Lung (tissue), 12 donors: ENCODE data around the gene TGFB1I1. TPM values are rescaled to one million over a fixed set of nuclear protein-coding genes. Genes with fewer than 3 reads are reported as not detected.

Experiments used
- ATAC-seq: fragments of 200-7000 bp; cut with Tn5 transposase; one replicate; pipeline ENCODE4 v1.9.1; 2020; ENCODE audit warnings: moderate number of reproducible peaks; ENCODE audit not compliant: insufficient read depth, low FRiP score
- DNase-seq, 3 donors: peaks; one replicate each; pipeline ENCODE4 v3.0.0-alpha.2; 2013 to 2017
- H3K27ac ChIP-seq, 2 donors: one replicate each; pipeline ENCODE4 v1.5.1; 2013; ENCODE audit warnings: mild to moderate bottlenecking in 2 of 2, moderate library complexity in 2 of 2, control low read depth in 1 of 2, inconsistent platforms in 1 of 2, low read depth in 1 of 2, low read length in 1 of 2
- H3K27me3 ChIP-seq, 3 donors: one replicate each; pipeline ENCODE4 v1.5.1; 2013; ENCODE audit warnings: low read length in 2 of 3; ENCODE audit not compliant: control insufficient read depth in 3 of 3, insufficient read depth in 3 of 3
- H3K36me3 ChIP-seq, 4 donors: one replicate each; pipeline ENCODE4 v1.5.1; 2013; ENCODE audit warnings: low read length in 4 of 4, mild to moderate bottlenecking in 1 of 4, moderate library complexity in 1 of 4; ENCODE audit not compliant: control insufficient read depth in 4 of 4, insufficient read depth in 4 of 4
- H3K4me1 ChIP-seq, 5 donors: one replicate each; pipeline ENCODE4 v1.5.1; 2013; ENCODE audit warnings: low read length in 5 of 5, mild to moderate bottlenecking in 2 of 5, moderate library complexity in 1 of 5; ENCODE audit not compliant: control insufficient read depth in 5 of 5, insufficient read depth in 5 of 5
- H3K4me3 ChIP-seq: one replicate; pipeline ENCODE4 v1.5.1; 2013; ENCODE audit warnings: mild to moderate bottlenecking, control low read depth, moderate library complexity
- H3K9ac ChIP-seq, 2 donors: one replicate each; pipeline ENCODE4 v1.5.1; 2013; ENCODE audit warnings: low read length in 2 of 2, control low read depth in 1 of 2; ENCODE audit not compliant: insufficient read depth in 1 of 2
- H3K9me3 ChIP-seq, 4 donors: one replicate each; pipeline ENCODE4 v1.5.1; 2013; ENCODE audit warnings: low read length in 3 of 4, mild to moderate bottlenecking in 1 of 4, moderate library complexity in 1 of 4; ENCODE audit not compliant: control insufficient read depth in 4 of 4, insufficient read depth in 3 of 4
- WGBS, 2 donors: extraction: QIAGEN DNeasy Blood & Tissue Kit; methylation state at CpG; one replicate each; pipeline ENCODE4 v1.1.7; 2013; 5-methylcytosine and 5-hydroxymethylcytosine counted together
- polyA plus RNA-seq, 2 donors: library from polyadenylated mRNA; stranded (reverse); fragments of 200-250 nt; gene quantifications; one replicate each; pipeline ENCODE4 v1.2.1, GENCODE V29; 2013
- total RNA-seq, 2 donors: library from RNA; depleted of rRNA in 1 of 2; stranded (reverse); fragments of >200 nt in 1 of 2; gene quantifications; one replicate each; pipeline ENCODE4 v1.2.1, GENCODE V29; 2014 to 2021
- TF ChIP-seq, protein P1 (sequence below): IDR thresholded peaks from 2 replicates; pipeline ENCODE4 v1.5.1; 2012; ENCODE audit warnings: mild to moderate bottlenecking; ENCODE audit errors: control extremely low read depth, extremely low read depth
- donor health status: control.
- donor health status: control.
- donor health status: Bipolar disorder and iron deficiency.
- donor health status: healthy.
- donor health status: DM: yes; HTN: yes; CAD: no.

Gene TGFB1I1
- total and polyA plus RNA-seq, 4 donors, result 25.1 to 58.9 (median 37.6) TPM

DNA sequence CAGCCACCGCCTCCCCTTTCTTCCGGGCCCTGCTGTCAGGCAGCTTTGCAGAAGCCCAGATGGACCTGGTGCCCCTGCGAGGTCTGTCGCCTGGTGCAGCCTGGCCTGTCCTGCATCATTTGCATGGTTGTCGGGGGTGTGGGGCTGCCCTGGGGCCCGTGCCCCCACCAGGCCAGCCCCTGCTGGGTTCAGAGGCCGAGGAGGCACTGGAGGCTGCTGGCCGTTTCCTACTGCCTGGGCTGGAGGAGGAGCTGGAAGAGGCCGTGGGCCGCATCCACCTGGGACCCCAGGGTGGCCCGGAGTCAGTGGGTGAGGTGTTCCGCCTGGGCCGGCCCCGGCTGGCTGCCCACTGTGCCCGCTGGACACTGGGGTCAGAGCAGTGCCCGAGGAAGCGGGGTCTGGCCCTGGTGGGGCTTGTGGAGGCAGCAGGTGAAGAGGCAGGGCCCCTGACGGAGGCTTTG, 5.5 kb upstream of the TGFB1I1 start:
- ATAC-seq, result no peak
- H3K9ac ChIP-seq, result no peak overlapping the region
- H3K4me3 ChIP-seq, result no peak overlapping the region
- TF ChIP-seq, protein P1, sequence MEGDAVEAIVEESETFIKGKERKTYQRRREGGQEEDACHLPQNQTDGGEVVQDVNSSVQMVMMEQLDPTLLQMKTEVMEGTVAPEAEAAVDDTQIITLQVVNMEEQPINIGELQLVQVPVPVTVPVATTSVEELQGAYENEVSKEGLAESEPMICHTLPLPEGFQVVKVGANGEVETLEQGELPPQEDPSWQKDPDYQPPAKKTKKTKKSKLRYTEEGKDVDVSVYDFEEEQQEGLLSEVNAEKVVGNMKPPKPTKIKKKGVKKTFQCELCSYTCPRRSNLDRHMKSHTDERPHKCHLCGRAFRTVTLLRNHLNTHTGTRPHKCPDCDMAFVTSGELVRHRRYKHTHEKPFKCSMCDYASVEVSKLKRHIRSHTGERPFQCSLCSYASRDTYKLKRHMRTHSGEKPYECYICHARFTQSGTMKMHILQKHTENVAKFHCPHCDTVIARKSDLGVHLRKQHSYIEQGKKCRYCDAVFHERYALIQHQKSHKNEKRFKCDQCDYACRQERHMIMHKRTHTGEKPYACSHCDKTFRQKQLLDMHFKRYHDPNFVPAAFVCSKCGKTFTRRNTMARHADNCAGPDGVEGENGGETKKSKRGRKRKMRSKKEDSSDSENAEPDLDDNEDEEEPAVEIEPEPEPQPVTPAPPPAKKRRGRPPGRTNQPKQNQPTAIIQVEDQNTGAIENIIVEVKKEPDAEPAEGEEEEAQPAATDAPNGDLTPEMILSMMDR, result no peak
- no peak overlapping the region for H3K27ac ChIP-seq
- H3K27me3 ChIP-seq, result no peaks in the 10 kb centered on the region
- WGBS, 2 donors, result 86 to 96% methylated on average over 18 of the region's 18 CpGs
- peaks cover 3 to 39% (median 9%) of the 10 kb centered on the region in 4 donors for H3K36me3 ChIP-seq
- DNase-seq, result no peak
- peaks cover 0 to 8% (median 5%) of the 10 kb centered on the region in 5 donors for H3K4me1 ChIP-seq
- H3K9me3 ChIP-seq, result no peaks in the 10 kb centered on the region

DNA sequence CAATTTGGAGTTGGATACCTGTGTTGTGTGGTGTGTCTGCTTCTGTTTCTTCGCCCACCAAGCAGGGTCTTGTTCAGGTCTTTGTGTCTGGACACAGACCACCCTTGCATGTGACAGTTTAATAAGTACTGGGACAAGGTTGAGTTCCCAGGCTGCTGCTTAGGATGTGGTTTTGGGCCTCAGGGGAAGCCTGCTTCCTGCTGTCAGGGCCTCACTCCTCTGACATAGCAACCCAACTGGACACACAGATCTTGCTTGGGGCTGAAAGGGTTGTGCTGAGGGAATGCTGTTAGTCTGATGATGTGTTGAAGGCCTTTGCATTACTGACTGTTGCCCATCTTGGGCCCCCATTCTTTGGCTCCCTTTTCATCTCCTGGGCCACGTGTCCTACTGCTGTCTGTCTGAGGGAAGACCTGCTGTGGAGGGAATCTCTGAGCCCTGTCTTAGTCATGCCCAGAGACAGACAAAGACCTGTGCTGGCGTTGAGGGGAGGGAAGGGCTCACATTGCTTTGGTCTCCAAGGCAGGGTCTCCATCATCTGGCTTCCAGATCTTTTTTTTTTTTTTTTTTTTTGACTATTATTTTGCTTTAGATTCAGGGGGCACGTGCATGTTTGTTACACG, 4.7 kb upstream of the TGFB1I1 start:
- WGBS, 2 donors, result 64 to 85% methylated on average over 5 of the region's 5 CpGs

DNA sequence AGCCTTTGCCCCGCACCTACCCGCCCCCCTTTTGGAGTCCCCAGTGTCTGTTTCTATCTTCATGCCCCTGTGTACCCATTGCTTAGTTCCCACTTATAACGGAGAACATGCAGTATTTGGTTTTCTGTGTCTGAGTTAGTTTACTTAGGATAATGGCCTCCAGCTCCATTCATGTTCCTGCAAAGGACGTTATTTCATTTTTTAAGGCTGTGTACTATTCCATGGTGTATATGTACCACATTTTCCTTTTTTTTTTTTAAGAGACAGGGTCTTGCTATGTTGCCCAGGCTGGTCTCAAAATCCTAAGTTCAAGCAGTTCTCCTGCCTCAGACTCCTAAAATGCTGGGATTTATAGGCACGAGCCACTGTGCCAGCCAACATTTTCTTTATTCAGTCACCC, 4.1 kb upstream of the TGFB1I1 start:
- H3K4me3 ChIP-seq, result no peak overlapping the region
- peaks cover 3 to 30% (median 8%) of the 10 kb centered on the region in 4 donors for H3K36me3 ChIP-seq
- no peak overlapping the region for H3K27ac ChIP-seq
- WGBS, 2 donors, result 88 to 93% methylated on average over 5 of the region's 5 CpGs
- H3K9ac ChIP-seq, result no peak overlapping the region
- ATAC-seq (no peak), DNase-seq (no peak)
- TF ChIP-seq, protein P1, result no peak
- H3K27me3 ChIP-seq, result no peaks in the 10 kb centered on the region
- H3K4me1 ChIP-seq, result peaks cover 0 to 15% (median 5%) of the 10 kb centered on the region in 5 donors
- no peaks in the 10 kb centered on the region for H3K9me3 ChIP-seq

More for the DNA sequence above, 4.7 kb upstream of the TGFB1I1 start:
- Histone ChIP-seq H3K27me3 (no peaks in the 10 kb centered on the region), H3K4me3 (no peak overlapping the region), H3K36me3 (peaks cover 3 to 36% (median 9%) of the 10 kb centered on the region in 4 donors), H3K9ac (no peak overlapping the region), H3K9me3 (no peaks in the 10 kb centered on the region), H3K27ac (peak overlapping the region in 1 of 2 donors; percentile 27), H3K4me1 (peaks cover 0 to 11% (median 5%) of the 10 kb centered on the region in 5 donors)
- ATAC-seq (no peak), DNase-seq (no peak)
- TF ChIP-seq, protein P1, result no peak
